ENCODE data around the gene PPP1R16B.
A peak's percentile ranks its signal among the peaks of the same experiment; 100 is the strongest.

Gene PPP1R16B

GRCh38 chr20:38892091-38892981 is 86.8 kb downstream of the PPP1R16B start:
- no peak overlapping the region for H3K27ac ChIP-seq
- TF ChIP-seq CTCF (conservative IDR thresholded peaks at IDR 0.05; ENCODE audit: low read depth): no peak
- POLR2A ChIA-PET (ENCODE audit: low non-redundant PET): no interaction called here
- CTCF ChIA-PET: interaction anchor here (0.6 to 3.8 kb wide), 20 partner anchors 9 to 259 kb away, joined by 3 to 17 read pairs (median 4); no protein-coding TSS in a partner anchor
- no peak for DNase-seq (ENCODE audit: low spot score)

- CTCF ChIA-PET: interaction anchor here (0.6 to 3.8 kb wide), 18 partner anchors 10 to 286 kb away, joined by 3 to 17 read pairs (median 3); no protein-coding TSS in a partner anchor
- no peak overlapping the region for H3K27ac ChIP-seq
- POLR2A ChIA-PET (ENCODE audit: low non-redundant PET): no interaction called here
- no peak for DNase-seq (ENCODE audit: low spot score)
- no peak for TF ChIP-seq CTCF (conservative IDR thresholded peaks at IDR 0.05; ENCODE audit: low read depth)
Observed at GRCh38 chr20:38893056-38893564, 87.6 kb downstream of the PPP1R16B start.

GRCh38 chr20:38893565-38894090 is 88.1 kb downstream of the PPP1R16B start:
- CTCF ChIA-PET: interaction anchor here (0.6 to 3.8 kb wide), 17 partner anchors 10 to 286 kb away, joined by 3 to 17 read pairs (median 4); no protein-coding TSS in a partner anchor
- TF ChIP-seq CTCF (conservative IDR thresholded peaks at IDR 0.05; ENCODE audit: low read depth): peak; percentile 99
- DNase-seq (ENCODE audit: low spot score): peak; percentile 91
- H3K27ac ChIP-seq: no peak overlapping the region
- POLR2A ChIA-PET (ENCODE audit: low non-redundant PET): no interaction called here

- peak; percentile 27 for TF ChIP-seq CTCF (conservative IDR thresholded peaks at IDR 0.05; ENCODE audit: low read depth)
- CTCF ChIA-PET: interaction anchor here (0.6 to 3.8 kb wide), 15 partner anchors 9 to 866 kb away, joined by 3 to 17 read pairs (median 4); partner anchors contain the start of gene DHX35
- POLR2A ChIA-PET (ENCODE audit: low non-redundant PET): no interaction called here
Observed at GRCh38 chr20:38894091-38894847, 88.8 kb downstream of the PPP1R16B start.

GRCh38 chr20:38895098-38895949 is 89.8 kb downstream of the PPP1R16B start:
- ChIA-PET CTCF (interaction anchor here (0.6 to 3.8 kb wide), 10 partner anchors 8 to 352 kb away, joined by 3 to 17 read pairs (median 3); partner anchors contain the start of gene DHX35), POLR2A (ENCODE audit: low non-redundant PET) (no interaction called here)
- TF ChIP-seq CTCF (conservative IDR thresholded peaks at IDR 0.05; ENCODE audit: low read depth): no peak
- H3K27ac ChIP-seq: no peak overlapping the region
- DNase-seq (ENCODE audit: low spot score): no peak

More at GRCh38 chr20:38894091-38894847, 88.8 kb downstream of the PPP1R16B start:
- DNase-seq (ENCODE audit: low spot score): no peak
- no peak overlapping the region for H3K27ac ChIP-seq

Data from RWPE1 (cell line).